ENCODE measurements around the gene RNU1-4. TPM values are rescaled to one million over a fixed set of nuclear protein-coding genes. Genes with fewer than 3 reads are reported as not detected.
"Not testable (repeated sequence)": the region's sequence is repeated elsewhere in the genome, so short reads cannot be mapped to it uniquely, and the experiment has no call there.

Gene RNU1-4
- total RNA-seq, 1 donor from 2014 or later, result under 0.01 TPM

GRCh38 chr1:16764248-16764819, 24.0 kb downstream of the RNU1-4 start:
- DNase-seq (ENCODE audit: low spot score in 2 of 2), result peak in 1 of 2 donors; percentile 5
- not testable (repeated sequence) for FAIRE-seq

- not testable (repeated sequence) for FAIRE-seq
- peak in 1 of 2 donors; percentile 6 for DNase-seq (ENCODE audit: low spot score in 2 of 2)
Measured at GRCh38 chr1:16764820-16765655, 24.7 kb downstream of the RNU1-4 start.

GRCh38 chr1:16765731-16766605, 25.7 kb downstream of the RNU1-4 start:
- not testable (repeated sequence) for DNase-seq (ENCODE audit: low spot score in 2 of 2); FAIRE-seq

GRCh38 chr1:16766689-16767256, 26.5 kb downstream of the RNU1-4 start:
- not testable (repeated sequence) for FAIRE-seq; DNase-seq (ENCODE audit: low spot score in 2 of 2)

GRCh38 chr1:16770139-16770759, 29.9 kb downstream of the RNU1-4 start:
- FAIRE-seq; DNase-seq (ENCODE audit: low spot score in 2 of 2): not testable (repeated sequence)

- FAIRE-seq; DNase-seq (ENCODE audit: low spot score in 2 of 2): not testable (repeated sequence)
Measured at GRCh38 chr1:16770896-16771446, 30.7 kb downstream of the RNU1-4 start.

GRCh38 chr1:16772275-16773204, 32.2 kb downstream of the RNU1-4 start:
- not testable (repeated sequence) for FAIRE-seq; DNase-seq (ENCODE audit: low spot score in 2 of 2)

- not testable (repeated sequence) for DNase-seq (ENCODE audit: low spot score in 2 of 2); FAIRE-seq
Measured at GRCh38 chr1:16773205-16773596, 32.9 kb downstream of the RNU1-4 start.

- not testable (repeated sequence) for DNase-seq (ENCODE audit: low spot score in 2 of 2); FAIRE-seq
Measured at GRCh38 chr1:16773723-16774122, 33.4 kb downstream of the RNU1-4 start.

GRCh38 chr1:16774773-16775172, 34.5 kb downstream of the RNU1-4 start:
- FAIRE-seq; DNase-seq (ENCODE audit: low spot score in 2 of 2): not testable (repeated sequence)

GRCh38 chr1:16775290-16775689, 35.0 kb downstream of the RNU1-4 start:
- FAIRE-seq; DNase-seq (ENCODE audit: low spot score in 2 of 2): not testable (repeated sequence)

- not testable (repeated sequence) for FAIRE-seq
Measured at GRCh38 chr1:16776248-16776647, 35.9 kb downstream of the RNU1-4 start.

GRCh38 chr1:16776835-16777234, 36.5 kb downstream of the RNU1-4 start:
- FAIRE-seq; DNase-seq (ENCODE audit: low spot score in 2 of 2): not testable (repeated sequence)

More at GRCh38 chr1:16776248-16776647, 35.9 kb downstream of the RNU1-4 start:
- not testable (repeated sequence) for DNase-seq (ENCODE audit: low spot score in 2 of 2)

GRCh38 chr1:16777821-16778220, 37.5 kb downstream of the RNU1-4 start:
- not testable (repeated sequence) for DNase-seq (ENCODE audit: low spot score in 2 of 2); FAIRE-seq

GRCh38 chr1:16779525-16779924, 39.2 kb downstream of the RNU1-4 start:
- not testable (repeated sequence) for FAIRE-seq; DNase-seq (ENCODE audit: low spot score in 2 of 2)

GRCh38 chr1:16781033-16781432, 40.7 kb downstream of the RNU1-4 start:
- not testable (repeated sequence) for FAIRE-seq; DNase-seq (ENCODE audit: low spot score in 2 of 2)

GRCh38 chr1:16781625-16782024, 41.3 kb downstream of the RNU1-4 start:
- FAIRE-seq; DNase-seq (ENCODE audit: low spot score in 2 of 2): not testable (repeated sequence)

- DNase-seq (ENCODE audit: low spot score in 2 of 2); FAIRE-seq: not testable (repeated sequence)
Measured at GRCh38 chr1:16784955-16785354, 44.6 kb downstream of the RNU1-4 start.
